ENCODE data around the gene TSPAN14.

GRCh38 chr10:80515941-80516340 is 61.8 kb downstream of the TSPAN14 start:
- TF ChIP-seq ASH2L (IDR thresholded peaks at IDR 0.05; ENCODE audit: insufficient read length, low read depth, low read length), result no peak
- TF ChIP-seq ZFP62 (CRISPR knock-in tag; IDR thresholded peaks at IDR 0.05), result no peak
- TF ChIP-seq PHF8 (CRISPR knock-in tag; IDR thresholded peaks at IDR 0.05), result no peak
- TF ChIP-seq ERF (CRISPR knock-in tag; IDR thresholded peaks at IDR 0.05), result no peak
- TF ChIP-seq NFE2L2 (IDR thresholded peaks at IDR 0.05; ENCODE audit: low read length), result no peak
- TF ChIP-seq MAFK (conservative IDR thresholded peaks at IDR 0.05 in 1 of 2, IDR thresholded peaks at IDR 0.05 in 1 of 2; ENCODE audit: low read length in 2 of 2), result no peak
- no peak for TF ChIP-seq JUN (CRISPR knock-in tag; IDR thresholded peaks at IDR 0.05)
- TF ChIP-seq GATAD2A (CRISPR knock-in tag; IDR thresholded peaks at IDR 0.05), result no peak
- no peak for TF ChIP-seq SMAD1 (CRISPR knock-in tag; IDR thresholded peaks at IDR 0.05; ENCODE audit: borderline replicate concordance, low read depth)
- TF ChIP-seq, protein P1, sequence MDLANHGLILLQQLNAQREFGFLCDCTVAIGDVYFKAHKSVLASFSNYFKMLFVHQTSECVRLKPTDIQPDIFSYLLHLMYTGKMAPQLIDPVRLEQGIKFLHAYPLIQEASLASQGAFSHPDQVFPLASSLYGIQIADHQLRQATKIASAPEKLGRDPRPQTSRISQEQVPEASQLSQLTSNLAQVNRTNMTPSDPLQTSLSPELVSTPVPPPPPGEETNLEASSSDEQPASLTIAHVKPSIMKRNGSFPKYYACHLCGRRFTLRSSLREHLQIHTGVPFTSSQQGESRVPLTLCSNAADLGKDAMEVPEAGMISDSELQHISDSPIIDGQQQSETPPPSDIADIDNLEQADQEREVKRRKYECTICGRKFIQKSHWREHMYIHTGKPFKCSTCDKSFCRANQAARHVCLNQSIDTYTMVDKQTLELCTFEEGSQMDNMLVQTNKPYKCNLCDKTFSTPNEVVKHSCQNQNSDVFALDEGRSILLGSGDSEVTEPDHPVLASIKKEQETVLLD (CRISPR knock-in tag; IDR thresholded peaks at IDR 0.05; ENCODE audit: low read depth), result no peak
- no peak for TF ChIP-seq STAG1 (CRISPR knock-in tag; IDR thresholded peaks at IDR 0.05)
- no peak for TF ChIP-seq ZFP36 (IDR thresholded peaks at IDR 0.05; ENCODE audit: borderline replicate concordance, low read depth, low read length, partially characterized antibody)
